K562 (cell line): Measurements from ENCODE around the gene BTG2. TPM values are rescaled to one million over a fixed set of nuclear protein-coding genes. Genes with fewer than 3 reads are reported as not detected.

Experiments
- ARID3B ChIP-seq: fragments of 250-450 bp; sonication (Bioruptor Pico); IDR thresholded peaks from 2 replicates; pipeline ENCODE4 v1.4.0; 2020; ENCODE audit warnings: borderline replicate concordance
- CBX1 ChIP-seq: sonication (generic); IDR thresholded peaks from 2 replicates; pipeline ENCODE4 v1.6.1; 2016; ENCODE audit warnings: antibody characterized with exemption, low read depth, mild to moderate bottlenecking
- DMBX1 ChIP-seq: fragments of 250-450 bp; sonication (Bioruptor Pico); IDR thresholded peaks from 2 replicates; pipeline ENCODE4 v1.8.0; 2022; ENCODE audit warnings: inconsistent platforms, mild to moderate bottlenecking, moderate library complexity, borderline replicate concordance
- ELF1 ChIP-seq: fragments of 200-800 bp; sonication (Bioruptor generic); IDR thresholded peaks from 2 replicates; pipeline ENCODE4 v1.6.1; 2016; ENCODE audit warnings: missing genetic modification characterization, missing compliant biosample characterization
- FOXA3 ChIP-seq, 2 experiments: fragments of 450-650 bp in 1 of 2; sonication (generic) in 1 of 2; formaldehyde crosslinking; IDR thresholded peaks in 1 of 2; conservative IDR thresholded peaks in 1 of 2; 2 replicates each; pipeline versions ENCODE4 v1.4.0 to v1.8.0; 2020 to 2022; ENCODE audit warnings: mild to moderate bottlenecking in 2 of 2, missing genetic modification reagents in 1 of 2
- FOXK1 ChIP-seq: sonication (generic); formaldehyde crosslinking; IDR thresholded peaks from 2 replicates; pipeline ENCODE4 v1.8.0; 2022; ENCODE audit warnings: missing genetic modification reagents, mild to moderate bottlenecking, borderline replicate concordance
- JUND ChIP-seq, 2 experiments: IDR thresholded peaks; 2 replicates in 1 of 2; 3 replicates in 1 of 2; pipeline ENCODE4 v1.6.1; 2011; ENCODE audit warnings: borderline replicate concordance in 2 of 2, low read depth in 2 of 2, low read length in 2 of 2, improper control_type of control experiment in 1 of 2, missing biosample characterization in 1 of 2, missing genetic modification characterization in 1 of 2, missing genetic modification reagents in 1 of 2
- L3MBTL2 ChIP-seq: fragments of 450-650 bp; IDR thresholded peaks from 2 replicates; pipeline ENCODE4 v1.6.1; 2016; ENCODE audit warnings: mild to moderate bottlenecking, moderate library complexity
- SAP30 ChIP-seq: fragments of 200-600 bp; sonication (generic); IDR thresholded peaks from 2 replicates; pipeline ENCODE4 v1.6.1; 2012; ENCODE audit warnings: borderline replicate concordance, low read depth, mild to moderate bottlenecking, moderate library complexity, low read length, control low read depth, inconsistent platforms; ENCODE audit not compliant: insufficient read depth, poor library complexity, severe bottlenecking
- SMAD4 ChIP-seq: fragments of 250-450 bp; sonication (Bioruptor Pico); conservative IDR thresholded peaks from 2 replicates; pipeline ENCODE4 v1.8.0; 2021; ENCODE audit warnings: inconsistent platforms, mild to moderate bottlenecking, moderate library complexity
- SPI1 ChIP-seq: IDR thresholded peaks from 2 replicates; pipeline ENCODE4 v1.6.1; 2011; ENCODE audit warnings: low read depth, low read length, control low read depth, borderline replicate concordance
- USF2 ChIP-seq: sonication (generic); formaldehyde crosslinking; IDR thresholded peaks from 2 replicates; pipeline ENCODE4 v1.5.0; 2020; ENCODE audit warnings: missing genetic modification reagents
- ZNF316 ChIP-seq: fragments of 450-650 bp; IDR thresholded peaks from 2 replicates; pipeline ENCODE4 v1.6.1; 2016
- polyA plus RNA-seq, 8 experiments: library from polyadenylated mRNA; depleted of rRNA in 4 of 8; stranded (reverse) in 5 of 8; unstranded in 3 of 8; fragments of >200 nt; fragmentation: Nextera tagmentation in 2 of 8; fragmentation: Illumina TruSeq in 1 of 8; extraction: Ambion mirVana in 2 of 8; extraction: Trizol in 1 of 8; gene quantifications; 2 replicates each; pipeline versions ENCODE4 v1.2.1 to v1.2.3, GENCODE V29; 2011 to 2014; ENCODE audit warnings: inconsistent platforms in 1 of 8, missing spikeins in 1 of 8
- total RNA-seq, 7 experiments: library from RNA; depleted of rRNA in 6 of 7; stranded (reverse); fragments of >200 nt in 6 of 7; fragmentation: Illumina TruSeq in 2 of 7; extraction: Trizol in 2 of 7; gene quantifications; 2 replicates each; pipeline versions ENCODE4 v1.2.1 to v1.2.3, GENCODE V29; 2011 to 2021; ENCODE audit warnings: low replicate concordance in 1 of 7
- TF ChIP-seq, protein P1 (sequence below): fragments of 250-450 bp; sonication (Bioruptor Pico); IDR thresholded peaks from 2 replicates; pipeline ENCODE4 v1.8.0; 2021; ENCODE audit warnings: moderate library complexity, mild to moderate bottlenecking, inconsistent platforms

Gene BTG2
- total and polyA plus RNA-seq, 9 of the 15 experiments (the other 6 are each of a cell fraction or from before 2014, with no cell fraction given), result 2.3 to 41.9 (median 8.7) TPM

GRCh38 chr1:203320591-203321272, 15.4 kb downstream of the BTG2 start (continued):
- TF ChIP-seq ARID3B (CRISPR knock-in tag), result no peak
- TF ChIP-seq SMAD4, result peak; percentile 31; the same call in 1 of the 2 replicates
- no peak for TF ChIP-seq SPI1
- TF ChIP-seq SAP30, result no peak
- TF ChIP-seq FOXA3 (CRISPR knock-in tag; conservative IDR thresholded peaks at IDR 0.05 in 1 of 2, IDR thresholded peaks at IDR 0.05 in 1 of 2), result no peak
- no peak for TF ChIP-seq FOXK1 (CRISPR knock-in tag)
- TF ChIP-seq, protein P1, sequence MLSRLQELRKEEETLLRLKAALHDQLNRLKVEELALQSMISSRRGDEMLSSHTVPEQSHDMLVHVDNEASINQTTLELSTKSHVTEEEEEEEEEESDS, result no peak
- TF ChIP-seq CBX1, result no peak
- TF ChIP-seq ZNF316, result no peak
- peak; percentile 89 for TF ChIP-seq USF2 (CRISPR knock-in tag)
- peak; percentile 47; the same call in 1 of the 2 replicates for TF ChIP-seq DMBX1
- peak; percentile 35; the same call in 1 of the 2 replicates for TF ChIP-seq JUND (IDR thresholded peaks at IDR 0.05; ENCODE audit: borderline replicate concordance, low read depth, low read length)
- peak; percentile 58; the same call in 2 of the 3 replicates for TF ChIP-seq JUND (tag; IDR thresholded peaks at IDR 0.05; ENCODE audit: borderline replicate concordance, low read depth, low read length)
- TF ChIP-seq L3MBTL2, result peak; percentile 13; the same call in 1 of the 2 replicates
- 0 out of 2 replicates have a peak, but pooled peaks have one; percentile 33 for TF ChIP-seq ELF1
